BLaER1 treated with 17β-estradiol and CSF1 and Interleukin-3, amounts not matched to agents 10 nM and 100 nM (cell line): ENCODE results near the gene PMS2.
"Not testable (repeated sequence)": the region's sequence is repeated elsewhere in the genome, so short reads cannot be mapped to it uniquely, and the experiment has no call there.

Source experiments
- H3K27ac ChIP-seq, 11 experiments: shearing (Covaris generic); formaldehyde crosslinking; 2 replicates each; pipeline ENCODE4 v1.8.1; 2022
- H3K27me3 ChIP-seq, 11 experiments: shearing (Covaris generic); formaldehyde crosslinking; 2 replicates each; pipeline ENCODE4 v1.8.1; 2022
- H3K36me3 ChIP-seq, 11 experiments: shearing (Covaris generic); formaldehyde crosslinking; 2 replicates each; pipeline ENCODE4 v1.8.1; 2022
- H3K4me1 ChIP-seq, 10 experiments: shearing (Covaris generic); formaldehyde crosslinking; 2 replicates each; pipeline ENCODE4 v1.8.1; 2022
- H3K4me2 ChIP-seq, 11 experiments: shearing (Covaris generic); formaldehyde crosslinking; 2 replicates each; pipeline ENCODE4 v1.8.1; 2022
- H3K4me3 ChIP-seq, 10 experiments: shearing (Covaris generic); formaldehyde crosslinking; 2 replicates each; pipeline ENCODE4 v1.8.1; 2022
- H3K9ac ChIP-seq, 11 experiments: shearing (Covaris generic); formaldehyde crosslinking; 2 replicates each; pipeline ENCODE4 v1.8.1; 2022
- H3K9me3 ChIP-seq, 11 experiments: shearing (Covaris generic); formaldehyde crosslinking; replicated peaks in 1 of 11; 2 replicates each; pipeline ENCODE4 v1.8.1; 2022
- H4K20me1 ChIP-seq, 11 experiments: shearing (Covaris generic); formaldehyde crosslinking; 2 replicates each; pipeline ENCODE4 v1.8.1; 2022

The PMS2 gene

DNA sequence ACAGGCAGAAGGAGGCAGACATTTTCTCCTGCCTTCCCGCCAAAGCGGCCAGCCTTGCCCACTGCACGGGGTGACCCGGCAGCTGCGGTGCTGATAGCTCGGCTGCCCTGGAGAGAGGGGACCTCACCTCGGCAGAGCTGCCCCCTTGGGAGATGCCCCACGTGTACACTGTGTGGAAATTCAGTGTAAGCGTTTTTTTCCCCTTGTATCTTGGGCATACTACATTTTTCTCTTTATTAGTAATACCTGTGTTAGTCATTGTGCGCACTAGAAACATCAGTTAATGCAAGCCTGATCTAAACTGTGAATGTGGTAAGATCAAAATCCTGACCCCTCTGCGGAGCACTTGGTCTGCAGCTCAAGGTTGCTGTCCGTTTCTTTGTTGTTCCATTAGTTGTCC, 84.2 kb downstream of the PMS2 start:
- H3K9ac ChIP-seq, H3K9me3 ChIP-seq, H3K4me1 ChIP-seq, H4K20me1 ChIP-seq, H3K36me3 ChIP-seq, H3K27me3 ChIP-seq, H3K4me3 ChIP-seq, H3K4me2 ChIP-seq, H3K27ac ChIP-seq: not testable (repeated sequence)

DNA sequence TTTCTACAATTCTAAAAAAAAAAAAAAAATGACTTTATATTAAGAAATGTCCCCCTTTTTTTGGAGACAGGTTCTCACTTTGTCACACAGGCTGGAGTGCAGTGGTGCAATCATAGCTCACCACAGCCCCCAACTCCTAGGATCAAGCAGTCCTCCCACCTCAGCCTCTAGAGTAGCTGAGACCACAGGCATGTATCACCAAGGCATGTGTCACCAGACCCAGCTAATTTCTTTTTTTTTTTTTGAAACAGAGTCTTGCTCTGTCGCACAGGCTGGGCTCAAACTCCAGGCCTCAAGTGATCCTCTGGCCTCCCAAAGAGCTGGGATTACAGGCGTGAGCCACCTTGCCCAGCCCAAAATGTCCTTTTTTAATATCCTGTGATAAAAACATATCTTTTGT, 84.7 kb downstream of the PMS2 start:
- H3K27me3 ChIP-seq, H3K4me1 ChIP-seq, H3K36me3 ChIP-seq, H3K4me3 ChIP-seq, H3K27ac ChIP-seq, H3K9me3 ChIP-seq, H4K20me1 ChIP-seq, H3K4me2 ChIP-seq, H3K9ac ChIP-seq: not testable (repeated sequence)
